HG02970 (cell line): Measurements from ENCODE around the gene CYB5A.
"Not testable (repeated sequence)": the region's sequence is repeated elsewhere in the genome, so short reads cannot be mapped to it uniquely, and the experiment has no call there.

Experiments used
- ATAC-seq: cut with Tn5 transposase; IDR thresholded peaks from one replicate; pipeline ENCODE4 v1.9.1; 2021; ENCODE audit warnings: mild to moderate bottlenecking, moderate library complexity, moderate number of reproducible peaks; ENCODE audit not compliant: unreplicated experiment, low FRiP score

CYB5A gene

DNA sequence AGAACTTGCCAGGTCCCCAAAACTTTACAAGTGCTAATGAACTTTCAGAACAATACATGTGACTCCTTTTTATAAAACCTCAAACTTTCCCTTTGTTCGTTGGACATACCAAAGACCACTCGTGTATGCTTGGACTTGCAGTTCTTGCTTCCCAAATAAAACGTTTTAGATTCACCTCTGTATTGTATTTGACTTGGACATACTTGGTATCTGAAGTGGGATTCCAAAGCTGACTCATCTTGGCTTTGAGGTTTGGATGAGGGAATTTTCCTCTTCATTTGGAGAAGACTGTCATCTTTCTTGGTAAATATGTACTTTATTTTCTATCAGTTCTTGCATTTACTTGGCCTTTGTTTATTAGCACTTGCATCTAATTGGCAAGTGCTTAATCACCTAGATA is 8.0 kb upstream of the CYB5A start:
- no peak for ATAC-seq

DNA sequence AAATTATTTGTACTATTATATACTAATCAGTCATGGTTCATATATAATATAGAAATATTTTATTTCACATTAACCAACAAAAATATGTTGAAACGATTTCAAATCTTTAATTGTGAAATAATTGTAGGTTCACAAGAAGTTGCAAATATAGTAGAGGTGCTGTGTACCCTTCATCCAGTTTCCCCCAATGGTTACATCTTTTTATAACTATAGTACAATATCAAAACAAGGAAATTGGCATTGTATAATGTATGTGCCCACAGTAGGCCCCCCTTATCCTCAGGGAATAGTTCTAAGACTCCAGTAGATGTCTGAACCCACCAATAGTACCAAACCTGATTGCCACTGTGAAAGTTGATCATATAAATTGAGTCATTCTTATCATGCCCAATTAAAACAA is 7.4 kb upstream of the CYB5A start:
- no peak for ATAC-seq

DNA sequence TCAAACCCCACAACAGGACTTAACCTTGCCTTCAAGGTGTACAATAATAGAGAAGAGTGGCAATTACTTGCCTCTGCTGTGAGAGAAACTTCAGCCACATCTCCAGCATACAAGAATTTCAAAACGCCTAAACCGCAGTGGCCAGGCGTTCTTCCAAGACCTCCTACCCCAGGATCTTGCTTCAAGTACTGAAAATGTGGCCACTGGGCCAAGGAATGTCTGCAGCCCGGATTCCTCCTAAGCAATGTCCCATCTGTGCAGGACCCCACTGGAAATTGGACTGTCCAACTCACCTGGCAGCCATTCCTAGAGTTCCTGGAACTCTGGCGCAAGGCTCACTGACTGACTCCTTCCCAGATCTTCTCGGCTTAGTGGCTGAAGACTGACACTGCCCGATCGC is 2.8 kb upstream of the CYB5A start:
- no peak for ATAC-seq

DNA sequence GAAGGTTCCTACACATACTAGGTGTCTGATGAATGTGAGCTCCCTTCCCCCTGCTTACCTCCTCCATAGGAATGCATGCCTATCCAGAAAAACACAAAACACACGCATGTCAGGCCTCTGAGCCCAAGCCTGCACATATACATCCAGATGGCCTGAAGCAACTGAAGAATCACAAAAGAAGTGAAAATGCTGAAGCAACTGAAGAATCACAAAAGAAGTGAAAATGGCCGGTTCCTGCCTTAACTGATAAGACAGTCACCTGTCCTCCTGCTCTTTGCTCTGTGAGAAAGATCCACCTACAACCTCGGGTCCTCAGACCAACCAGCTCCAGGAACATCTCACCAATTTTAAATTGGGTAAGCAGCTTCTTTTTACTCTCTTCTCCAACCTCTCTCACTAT is 1.2 kb upstream of the CYB5A start:
- not testable (repeated sequence) for ATAC-seq

DNA sequence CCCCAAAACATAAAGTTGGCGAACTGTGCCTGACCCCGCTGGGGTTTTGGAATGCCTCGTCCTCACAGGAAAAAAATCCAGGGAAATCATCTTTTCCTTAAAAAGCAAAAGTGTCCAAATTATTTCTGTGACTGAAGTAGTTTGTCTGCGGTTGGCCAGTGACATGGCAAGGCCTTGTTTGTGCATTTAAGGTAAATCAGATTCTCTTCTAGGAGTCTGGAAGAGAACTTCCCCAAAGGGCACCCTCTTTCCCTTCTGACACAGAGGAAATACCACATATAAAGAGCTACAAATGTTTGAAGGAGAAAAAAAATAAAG is 737 bp upstream of the CYB5A start:
- no peak for ATAC-seq

DNA sequence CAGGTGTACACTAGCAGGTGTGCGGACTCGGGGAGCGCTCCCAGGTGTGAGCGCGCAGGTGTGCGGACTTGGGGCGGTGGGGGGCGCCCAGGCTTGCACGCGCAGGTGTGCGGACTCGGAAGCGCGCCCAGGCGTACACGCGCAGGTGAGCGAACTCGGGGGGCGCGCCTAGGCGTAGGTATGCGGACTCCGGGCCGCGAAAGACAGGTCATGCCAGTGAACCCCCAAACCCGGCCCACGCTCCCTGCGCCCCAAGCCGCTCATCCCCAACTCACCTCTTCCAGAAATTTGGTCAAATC is 342 bp downstream of the CYB5A start:
- no peak for ATAC-seq

DNA sequence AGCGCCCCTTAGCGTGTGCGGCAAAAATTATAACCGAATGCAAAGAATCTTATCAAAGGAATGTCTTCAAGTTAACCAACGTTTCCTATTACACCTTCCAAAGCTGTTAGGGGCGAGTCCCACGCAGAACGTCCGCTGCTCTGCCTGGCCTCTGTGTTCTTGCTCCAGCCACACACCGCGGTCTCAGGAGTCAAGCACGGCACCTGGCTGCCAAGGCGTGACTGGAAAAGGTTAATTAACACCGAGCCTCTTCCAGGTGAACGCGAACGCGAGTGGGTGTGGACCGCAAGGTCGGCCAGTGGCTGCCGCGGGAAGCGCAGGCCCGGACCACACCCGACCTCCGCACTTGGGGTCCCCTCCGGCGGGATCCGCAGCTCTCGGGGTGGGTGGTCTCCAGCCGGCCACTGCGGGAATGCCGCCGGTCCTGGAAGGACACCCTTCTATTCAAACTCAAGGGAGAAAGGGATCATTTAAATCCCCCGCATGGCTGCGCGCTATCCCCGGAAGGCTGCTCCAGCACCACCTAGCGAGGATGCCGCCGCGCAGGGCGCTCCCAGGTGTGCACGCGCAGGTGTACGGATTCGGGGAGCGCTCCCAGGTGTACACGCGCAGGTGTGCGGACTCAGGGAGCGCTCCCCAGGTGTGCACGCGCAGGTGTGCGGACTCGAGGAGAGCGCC is 830 bp downstream of the CYB5A start:
- no peak for ATAC-seq

DNA sequence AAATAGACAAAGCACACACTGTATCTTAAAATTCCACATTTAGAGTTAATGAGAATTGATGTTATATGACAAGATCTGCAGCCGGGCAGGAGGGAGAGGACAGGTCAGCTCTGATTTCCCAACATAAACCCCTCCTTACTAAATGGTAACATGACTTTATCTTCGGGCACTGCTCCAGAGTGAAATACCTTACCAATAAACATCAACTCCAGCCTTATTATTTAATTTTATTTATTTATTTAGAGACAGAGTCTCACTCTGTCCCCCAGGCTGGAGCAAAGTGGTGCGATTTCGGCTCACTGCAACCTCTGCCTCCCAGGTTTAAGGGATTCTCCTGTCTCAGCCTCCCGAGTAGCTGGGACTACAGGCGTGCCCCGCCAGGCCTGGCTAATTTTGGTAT is 1.7 kb downstream of the CYB5A start:
- no peak for ATAC-seq

DNA sequence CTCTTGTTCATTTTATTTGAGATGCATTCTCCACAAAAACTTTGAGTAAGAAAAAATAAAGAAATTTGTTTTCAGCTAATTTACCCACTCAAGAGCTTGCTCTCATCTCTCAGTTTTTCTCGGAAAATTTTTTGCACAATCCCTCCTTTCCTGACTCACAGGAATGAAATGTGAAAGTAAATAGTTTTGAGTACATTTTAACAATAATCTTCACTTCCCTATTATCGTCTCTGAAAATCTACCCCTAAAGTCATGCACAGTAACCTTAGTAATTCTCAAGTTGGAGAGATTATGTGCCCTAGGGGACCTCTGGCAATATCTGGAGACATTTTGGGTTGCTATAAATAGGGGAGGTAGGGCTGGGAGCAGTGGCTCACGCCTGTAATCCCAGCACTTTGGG is 2.6 kb downstream of the CYB5A start:
- no peak for ATAC-seq

DNA sequence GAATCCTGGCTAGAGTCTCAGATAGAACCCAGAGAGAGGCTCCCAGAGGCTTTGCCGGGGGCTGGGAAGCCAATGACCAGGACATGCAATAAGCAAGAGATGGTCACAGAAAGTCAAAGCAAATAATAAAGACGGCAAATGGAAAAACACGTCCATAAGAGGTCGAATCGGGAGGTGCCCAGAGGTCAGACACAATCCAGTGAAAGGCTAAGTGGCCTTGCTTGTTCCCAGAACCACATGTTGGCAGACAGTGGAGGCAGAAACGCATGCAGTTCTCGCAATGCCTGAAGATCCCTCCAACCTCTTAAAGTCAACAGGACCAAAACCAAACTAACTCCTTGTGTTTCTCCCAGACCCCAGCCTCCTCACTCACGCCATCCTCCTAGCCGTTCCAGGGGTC is 3.0 kb downstream of the CYB5A start:
- no peak for ATAC-seq

DNA sequence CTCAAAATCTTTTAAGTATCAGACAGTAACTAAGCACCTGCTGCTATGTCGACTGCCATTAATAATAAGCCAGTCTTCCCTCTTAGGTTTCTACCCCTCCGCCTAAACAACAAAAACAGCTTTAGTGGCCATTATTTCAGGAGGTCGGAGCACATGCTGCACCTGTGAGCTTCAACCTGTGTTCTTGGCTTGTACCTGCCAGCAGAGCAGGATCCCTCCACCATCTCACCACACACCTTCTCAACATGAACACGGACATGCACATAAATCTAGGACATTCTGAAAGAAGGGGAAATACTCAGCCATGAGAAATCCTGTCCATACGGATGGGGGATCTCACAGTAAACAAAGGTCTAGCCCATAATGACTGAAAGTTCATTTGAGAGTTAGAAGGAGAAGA is 3.7 kb downstream of the CYB5A start:
- no peak for ATAC-seq

DNA sequence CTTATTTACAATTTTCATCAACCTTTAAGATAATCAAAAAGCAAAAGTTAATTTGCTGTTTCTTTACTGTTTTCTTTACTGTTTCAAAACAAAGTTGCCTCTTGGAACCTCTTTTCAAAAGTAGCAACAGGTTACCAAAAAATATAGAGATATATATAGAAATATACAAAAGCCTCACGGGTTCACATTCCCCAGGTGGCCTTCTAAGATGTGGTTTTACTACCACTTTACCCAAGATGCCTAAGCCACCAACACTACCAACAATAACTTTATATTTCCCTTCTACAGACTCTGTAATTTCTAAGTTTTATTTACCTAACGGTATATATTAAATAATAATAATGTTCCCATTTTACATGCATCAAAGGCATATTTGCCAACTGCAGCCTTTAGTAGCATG is 4.9 kb downstream of the CYB5A start:
- ATAC-seq = no peak

DNA sequence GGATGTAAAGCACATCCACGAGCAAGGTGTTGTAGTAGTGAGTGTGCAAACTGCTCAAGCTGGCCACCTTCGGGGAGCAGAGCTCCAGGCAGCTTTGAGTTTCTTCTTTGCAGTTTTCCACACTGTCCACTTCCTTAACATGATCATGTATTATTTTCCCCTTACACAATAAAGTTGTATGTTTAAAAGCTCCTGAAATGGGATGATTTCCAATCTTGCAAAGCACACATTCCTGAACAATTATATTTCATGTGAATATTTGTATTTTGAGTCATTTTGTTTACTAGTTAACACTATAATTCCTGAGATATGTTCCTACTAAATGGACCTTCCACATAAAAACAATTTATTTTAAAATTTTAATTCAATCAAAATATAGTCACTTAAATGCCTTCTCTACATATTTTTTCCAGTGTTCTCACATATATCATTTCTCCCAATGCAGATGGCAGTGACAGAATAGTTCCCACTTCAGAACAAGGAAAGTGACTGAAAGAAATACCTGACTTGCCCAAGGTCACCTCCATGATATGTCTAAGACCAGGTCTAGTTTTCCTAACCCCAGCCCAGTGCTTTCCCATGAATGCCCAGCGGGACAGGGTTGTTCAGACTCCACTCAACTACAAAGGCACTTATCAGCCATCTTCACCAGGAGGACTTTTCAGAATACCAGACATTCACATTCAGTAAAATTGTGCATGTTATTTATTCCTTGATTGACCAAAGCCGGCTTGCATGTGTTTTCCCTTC is 5.5 kb downstream of the CYB5A start:
- ATAC-seq = no peak

DNA sequence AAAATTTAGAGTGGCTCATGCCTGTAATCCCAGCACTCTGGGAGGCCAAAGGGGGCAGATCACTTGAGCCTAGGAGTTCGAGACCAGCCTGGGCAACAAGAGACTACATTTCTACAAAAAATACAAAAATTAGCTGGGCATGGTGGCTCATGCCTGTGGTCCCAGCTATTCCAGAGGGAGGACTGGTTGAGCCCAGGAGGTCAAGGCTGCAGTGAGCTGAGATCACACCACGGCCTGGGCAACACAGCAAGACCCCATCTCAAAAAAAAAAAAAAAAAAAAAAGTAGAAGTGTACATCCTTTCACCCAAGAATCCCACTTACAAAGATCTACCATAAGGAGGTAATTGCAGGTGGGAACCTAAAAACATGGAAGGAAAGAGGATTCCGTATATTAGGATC is 6.2 kb downstream of the CYB5A start:
- ATAC-seq = not testable (repeated sequence)

DNA sequence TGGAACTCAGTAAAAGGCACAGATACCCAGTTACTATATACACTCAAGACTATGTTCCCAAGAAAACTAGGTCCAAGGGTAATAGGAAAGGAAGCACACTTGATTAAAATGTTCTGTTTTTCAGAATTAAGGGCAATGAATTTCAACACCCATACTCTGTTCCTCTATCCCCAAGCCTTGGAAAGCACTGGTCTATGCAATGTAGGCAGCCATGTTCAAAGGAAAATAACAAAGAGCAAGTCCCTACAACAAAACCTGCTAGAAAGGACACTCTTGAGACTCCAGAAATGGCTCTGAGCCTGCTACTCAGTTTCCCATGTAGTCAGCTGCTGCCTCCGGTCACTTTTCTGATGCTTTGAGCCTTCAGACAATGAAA is 6.8 kb downstream of the CYB5A start:
- no peak for ATAC-seq

DNA sequence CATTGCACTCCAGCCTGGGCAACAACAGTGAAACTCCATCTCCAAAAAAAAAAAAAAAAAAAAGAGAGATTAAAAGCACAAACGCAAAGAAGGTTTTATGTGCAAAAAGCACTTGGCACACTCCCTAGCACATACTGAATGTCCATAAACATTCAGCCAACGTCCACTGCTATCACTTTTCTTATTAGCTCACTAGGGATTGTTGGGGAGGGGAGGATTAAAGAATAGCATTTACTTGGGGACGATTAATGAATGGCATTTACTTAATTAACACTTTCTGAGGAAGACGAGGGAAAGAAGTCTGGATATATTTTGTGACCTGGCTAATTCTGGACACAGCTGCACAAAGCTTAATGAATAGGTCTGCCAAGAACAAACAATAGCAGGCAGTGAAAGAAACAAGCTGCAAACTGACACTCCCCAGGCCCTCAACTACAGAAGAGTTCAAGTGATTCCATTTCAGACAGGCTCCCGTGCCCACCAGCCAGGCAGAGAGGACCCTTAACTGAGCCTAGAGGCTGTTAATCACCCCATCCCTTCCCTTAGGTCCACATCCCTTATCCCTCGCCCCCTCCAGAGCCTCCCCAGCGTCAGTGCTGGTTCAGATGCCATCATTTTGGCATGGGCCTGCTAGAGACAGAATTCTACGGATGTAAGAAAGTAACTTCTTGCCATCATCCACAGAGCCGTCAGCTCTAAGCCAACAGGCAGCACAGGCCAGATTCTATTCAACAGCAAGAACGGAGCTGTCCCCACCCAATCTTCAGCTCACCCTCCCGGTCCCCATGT is 7.4 kb downstream of the CYB5A start:
- ATAC-seq = no peak

DNA sequence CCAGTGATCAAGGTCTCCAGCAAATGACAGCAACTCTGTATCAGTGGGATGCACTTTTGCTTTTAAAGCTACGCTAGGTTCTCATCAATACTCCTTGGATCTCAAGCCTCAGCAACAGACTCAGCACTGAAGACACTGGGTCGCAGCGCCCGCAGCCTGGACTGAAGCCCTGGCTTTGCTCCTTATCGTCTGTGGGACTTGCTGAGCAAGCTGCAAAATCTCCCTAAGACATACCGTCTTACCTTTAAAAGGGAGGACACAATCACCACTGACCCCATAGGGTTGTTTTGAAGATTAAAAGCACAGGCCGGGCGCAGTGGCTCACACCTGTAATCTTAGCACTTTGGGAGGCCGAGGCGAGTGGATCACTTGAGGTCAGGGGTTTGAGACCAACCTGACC is 8.1 kb downstream of the CYB5A start:
- ATAC-seq = no peak

DNA sequence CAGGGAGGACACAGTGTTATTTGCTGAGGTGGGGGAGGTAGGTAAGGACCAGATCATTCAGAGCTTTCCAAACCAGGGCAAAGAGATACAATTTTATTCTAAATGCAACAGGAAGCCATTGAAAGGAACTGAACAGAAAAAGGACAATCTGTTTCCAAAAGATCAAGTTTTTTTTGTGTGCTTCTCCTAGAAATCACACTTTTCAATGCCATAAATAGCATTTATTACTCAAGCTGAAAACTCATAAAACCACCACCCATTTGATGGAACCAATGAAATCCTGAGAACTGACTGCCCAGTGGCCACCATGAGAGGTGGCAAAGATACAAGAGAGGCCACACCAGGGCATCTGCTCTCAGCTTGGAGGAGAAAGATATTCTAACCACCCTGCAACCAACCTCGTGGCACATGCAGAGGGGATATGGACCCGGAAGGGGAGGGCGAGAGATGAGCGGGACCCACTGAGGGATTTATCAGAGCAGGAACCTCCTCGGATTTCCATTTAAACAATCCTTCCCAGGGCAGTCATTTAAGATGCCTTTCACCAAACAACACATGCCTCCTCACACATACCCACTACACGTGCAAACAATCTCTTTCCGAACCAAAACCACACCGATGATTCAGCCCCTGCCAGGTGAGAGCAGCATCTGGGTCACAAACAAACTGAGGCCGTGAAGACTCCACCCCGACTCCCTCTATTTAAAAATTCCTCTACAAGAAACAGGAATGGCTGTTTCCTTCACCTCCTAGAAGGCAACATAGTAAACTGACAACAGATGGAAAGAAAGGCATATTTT is 8.8 kb downstream of the CYB5A start:
- no peak for ATAC-seq

DNA sequence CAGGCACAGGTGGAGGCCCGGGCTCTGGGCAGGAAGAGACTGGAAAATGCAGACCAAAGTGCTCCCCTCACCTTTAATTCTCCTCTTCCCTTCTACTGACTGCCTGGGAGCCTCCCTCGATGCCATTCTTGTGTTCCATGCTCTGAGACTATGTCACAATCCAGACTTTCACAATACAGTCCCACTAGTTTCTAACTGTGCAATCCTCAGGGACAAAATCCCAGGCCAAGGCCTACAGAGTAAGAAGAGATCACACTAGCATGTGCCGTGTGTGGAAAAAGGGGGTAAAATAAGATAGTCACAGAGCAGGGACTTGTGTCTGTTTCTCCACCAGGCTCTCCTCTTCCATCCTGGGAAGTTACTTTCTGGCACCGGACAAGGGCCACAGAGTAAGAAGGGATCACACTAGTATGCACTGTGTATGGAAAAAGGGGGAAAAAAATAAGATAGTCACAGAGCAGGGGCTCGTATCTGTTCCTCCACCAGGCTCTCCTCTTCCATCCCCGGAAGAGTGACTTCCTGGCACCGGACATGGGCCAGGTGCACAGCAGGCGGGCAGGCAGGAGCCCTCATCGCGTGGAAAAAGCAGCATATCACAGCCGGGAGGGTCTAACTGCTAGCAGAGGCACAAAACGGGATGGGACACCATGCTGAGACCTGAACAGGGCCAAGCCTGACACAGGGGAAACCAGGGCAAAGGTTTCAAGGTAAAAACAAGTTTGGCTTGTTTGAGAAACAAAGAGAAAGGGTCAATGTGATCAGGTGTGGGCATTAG is 9.6 kb downstream of the CYB5A start:
- ATAC-seq = no peak
